H9 (cell line): ENCODE measurements around the gene OXCT1. TPM values are rescaled to one million over a fixed set of nuclear protein-coding genes. Genes with fewer than 3 reads are reported as not detected.

ENCODE experiments used
- DNase-seq: peaks from one replicate; pipeline ENCODE4 v3.0.0-alpha.2; 2017
- H2AFZ ChIP-seq: one replicate; pipeline ENCODE4 v1.6.1; 2013; ENCODE audit warnings: mild to moderate bottlenecking, low read length, control low read depth, moderate library complexity
- H2AK5ac ChIP-seq: 2 replicates; pipeline ENCODE4 v1.6.1; 2013; ENCODE audit warnings: low read length, control low read depth, mixed read lengths; ENCODE audit not compliant: insufficient read length
- H2BK120ac ChIP-seq: one replicate; pipeline ENCODE4 v1.6.1; 2013; ENCODE audit warnings: low read depth, mild to moderate bottlenecking, low read length, control low read depth, inconsistent platforms; ENCODE audit not compliant: poor library complexity, severe bottlenecking
- H2BK12ac ChIP-seq: 2 replicates; pipeline ENCODE4 v1.6.1; 2013; ENCODE audit warnings: low read length, control low read depth, mixed read lengths, low read depth; ENCODE audit not compliant: insufficient read length
- H2BK15ac ChIP-seq: 2 replicates; pipeline ENCODE4 v1.6.1; 2013; ENCODE audit warnings: low read depth, low read length, control low read depth
- H2BK20ac ChIP-seq: one replicate; pipeline ENCODE4 v1.6.1; 2013; ENCODE audit warnings: low read depth, mild to moderate bottlenecking, low read length, control low read depth, inconsistent platforms; ENCODE audit not compliant: poor library complexity, severe bottlenecking
- H2BK5ac ChIP-seq: 2 replicates; pipeline ENCODE4 v1.6.1; 2013; ENCODE audit warnings: low read length, control low read depth, mixed read lengths; ENCODE audit not compliant: insufficient read length
- H3K14ac ChIP-seq: 2 replicates; pipeline ENCODE4 v1.6.1; 2013; ENCODE audit warnings: low read length, control low read depth; ENCODE audit not compliant: insufficient read depth
- H3K18ac ChIP-seq: 2 replicates; pipeline ENCODE4 v1.6.1; 2013; ENCODE audit warnings: low read depth, mild to moderate bottlenecking, mixed read lengths, low read length, control low read depth; ENCODE audit not compliant: insufficient read length
- H3K23ac ChIP-seq: 2 replicates; pipeline ENCODE4 v1.6.1; 2013; ENCODE audit warnings: low read length, control low read depth, mixed read lengths, low read depth; ENCODE audit not compliant: insufficient read length
- H3K23me2 ChIP-seq: 2 replicates; pipeline ENCODE4 v1.6.1; 2013; ENCODE audit warnings: low read depth, mild to moderate bottlenecking, mixed read lengths, low read length, control low read depth; ENCODE audit not compliant: insufficient read length, poor library complexity, severe bottlenecking
- H3K27ac ChIP-seq: 2 replicates; pipeline ENCODE4 v1.5.1; 2013; ENCODE audit warnings: low read length, control low read depth, mixed read lengths, low read depth; ENCODE audit not compliant: insufficient read length
- H3K27me3 ChIP-seq: 2 replicates; pipeline ENCODE4 v1.6.1; 2013; ENCODE audit warnings: low read length, control low read depth, inconsistent platforms; ENCODE audit not compliant: insufficient read depth
- H3K4ac ChIP-seq: 2 replicates; pipeline ENCODE4 v1.6.1; 2013; ENCODE audit warnings: low read depth, mild to moderate bottlenecking, control low read depth, inconsistent platforms, low read length, moderate library complexity
- H3K4me1 ChIP-seq: 2 replicates; pipeline ENCODE4 v1.6.1; 2013; ENCODE audit warnings: low read length, control low read depth, inconsistent platforms; ENCODE audit not compliant: insufficient read depth
- H3K4me2 ChIP-seq: 2 replicates; pipeline ENCODE4 v1.6.1; 2013; ENCODE audit warnings: low read length, control low read depth, mixed read lengths; ENCODE audit not compliant: insufficient read length, insufficient read depth
- H3K56ac ChIP-seq: 2 replicates; pipeline ENCODE4 v1.6.1; 2013; ENCODE audit warnings: low read depth, mild to moderate bottlenecking, mixed read lengths, low read length, control low read depth; ENCODE audit not compliant: insufficient read length
- H3K79me1 ChIP-seq: 2 replicates; pipeline ENCODE4 v1.6.1; 2013; ENCODE audit warnings: low read depth, mild to moderate bottlenecking, moderate library complexity, low read length, control low read depth, inconsistent platforms; ENCODE audit not compliant: insufficient read depth, poor library complexity, severe bottlenecking
- H3K79me2 ChIP-seq: 2 replicates; pipeline ENCODE4 v1.6.1; 2013; ENCODE audit warnings: low read length, control low read depth, inconsistent platforms; ENCODE audit not compliant: insufficient read depth
- H3K9ac ChIP-seq: 2 replicates; pipeline ENCODE4 v1.6.1; 2013; ENCODE audit warnings: low read length, control low read depth, mixed read lengths; ENCODE audit not compliant: insufficient read length; ENCODE audit errors: extremely low read depth
- H3K9me3 ChIP-seq: one replicate; pipeline ENCODE4 v1.6.1; 2013; ENCODE audit warnings: low read depth, low read length, inconsistent platforms; ENCODE audit not compliant: control insufficient read depth
- H3T11ph ChIP-seq: one replicate; pipeline ENCODE4 v1.6.1; 2013; ENCODE audit warnings: mild to moderate bottlenecking, low read length, control low read depth, inconsistent platforms
- H4K20me1 ChIP-seq: one replicate; pipeline ENCODE4 v1.6.1; 2013; ENCODE audit not compliant: control insufficient read depth, insufficient read length, insufficient read depth
- H4K5ac ChIP-seq: 2 replicates; pipeline ENCODE4 v1.6.1; 2013; ENCODE audit warnings: low read depth, mild to moderate bottlenecking, mixed read lengths, low read length, control low read depth; ENCODE audit not compliant: insufficient read length
- H4K8ac ChIP-seq: replicated peaks from 2 replicates; pipeline ENCODE4 v1.6.1; 2013; ENCODE audit warnings: low read length, control low read depth, mixed read lengths, low read depth; ENCODE audit not compliant: insufficient read length
- H4K91ac ChIP-seq: 2 replicates; pipeline ENCODE4 v1.6.1; 2013; ENCODE audit warnings: low read depth, mild to moderate bottlenecking, moderate library complexity, mixed read lengths, low read length, control low read depth; ENCODE audit not compliant: insufficient read length
- H3K27ac Mint-ChIP-seq, 3 experiments: 2 replicates in 2 of 3; 3 replicates in 1 of 3; pipeline ENCODE4 v1.8.0; 2020 to 2021; ENCODE audit warnings: mixed read lengths in 3 of 3, mild to moderate bottlenecking in 1 of 3, moderate library complexity in 1 of 3
- H3K27me3 Mint-ChIP-seq: 2 replicates; pipeline ENCODE4 v1.8.0; 2021; ENCODE audit warnings: low read depth, mild to moderate bottlenecking, moderate library complexity, mixed read lengths
- H3K36me3 Mint-ChIP-seq, 3 experiments: 2 replicates in 2 of 3; 3 replicates in 1 of 3; pipeline ENCODE4 v1.8.0; 2020 to 2021; ENCODE audit warnings: low read depth in 3 of 3, mixed read lengths in 3 of 3; ENCODE audit not compliant: insufficient read depth in 1 of 3
- H3K4me1 Mint-ChIP-seq, 2 experiments: 2 replicates each; pipeline ENCODE4 v1.8.0; 2020; ENCODE audit warnings: mixed read lengths in 2 of 2
- H3K4me3 Mint-ChIP-seq, 2 experiments: 2 replicates in 1 of 2; 3 replicates in 1 of 2; pipeline ENCODE4 v1.8.0; 2020 to 2021; ENCODE audit warnings: mild to moderate bottlenecking in 2 of 2, mixed read lengths in 2 of 2, moderate library complexity in 1 of 2
- H3K9me3 Mint-ChIP-seq, 2 experiments: 2 replicates in 1 of 2; 3 replicates in 1 of 2; pipeline ENCODE4 v1.8.0; 2020; ENCODE audit warnings: mild to moderate bottlenecking in 2 of 2, mixed read lengths in 2 of 2, moderate library complexity in 1 of 2
- CTCF ChIP-seq: fragments of 200-600 bp; sonication (generic); conservative IDR thresholded peaks from 3 replicates; pipeline ENCODE4 v1.8.0; 2021; ENCODE audit warnings: antibody characterized with exemption, mild to moderate bottlenecking
- total RNA-seq: library from RNA; stranded (reverse); gene quantifications from 2 replicates; pipeline ENCODE4 v1.2.1, GENCODE V29; 2021

Gene OXCT1
- total RNA-seq, 1 experiment from 2014 or later, result 25.6 TPM

DNA sequence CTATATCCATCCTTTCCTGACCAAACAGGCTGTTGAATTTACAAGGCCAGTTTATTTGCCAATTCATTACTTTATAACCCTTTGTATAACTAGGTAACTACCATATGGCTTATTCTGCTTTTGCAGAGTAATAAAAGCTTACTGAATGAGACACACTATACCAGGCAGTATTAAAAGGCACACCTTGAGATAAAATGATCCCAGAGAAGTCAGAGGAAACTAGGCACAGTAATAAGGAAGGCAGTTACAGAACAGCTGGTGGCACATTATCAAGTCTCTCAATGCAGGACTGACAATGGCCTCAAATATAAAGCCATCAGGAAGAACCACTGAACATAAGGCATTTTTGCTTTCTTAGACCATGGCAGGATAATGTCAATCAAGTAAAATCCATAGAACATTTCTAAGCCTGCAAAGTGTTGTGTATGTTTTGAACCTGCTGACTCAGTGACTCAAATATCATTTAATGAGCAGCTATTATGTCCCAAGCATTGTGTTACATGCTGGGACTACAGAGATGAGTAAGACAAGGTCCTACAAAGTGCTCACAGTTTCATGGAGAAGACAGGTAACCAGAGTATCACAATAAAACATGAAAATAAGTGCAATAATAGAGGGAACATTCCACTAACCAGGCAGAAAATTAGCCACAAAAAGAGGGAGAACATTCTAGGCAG lies 52.5 kb downstream of the OXCT1 start:
- no peak overlapping the region for H3K4me2 ChIP-seq
- H3K27ac Mint-ChIP-seq, result no peak overlapping the region
- H2BK12ac ChIP-seq, result no peak overlapping the region
- H3K27ac ChIP-seq, result no peak overlapping the region
- H3K36me3 Mint-ChIP-seq, result no peaks in the 10 kb centered on the region; a peak in 1 of 7 replicates
- no peak overlapping the region for H3K4me3 Mint-ChIP-seq
- H3K9me3 ChIP-seq, result no peaks in the 10 kb centered on the region
- no peak overlapping the region for H2BK120ac ChIP-seq
- H4K8ac ChIP-seq, result no peak overlapping the region
- no peak for TF ChIP-seq CTCF
- H3K9me3 Mint-ChIP-seq, result no peaks in the 10 kb centered on the region
- no peak overlapping the region for H2AFZ ChIP-seq
- H2AK5ac ChIP-seq, result no peak overlapping the region
- H2BK15ac ChIP-seq, result no peak overlapping the region
- 0 out of 2 replicates have a peak, but pooled peaks cover 2% of the 10 kb centered on the region for H3K79me2 ChIP-seq
- H3K56ac ChIP-seq, result no peak overlapping the region
- H3K4me1 ChIP-seq, result no peaks in the 10 kb centered on the region
- no peak for DNase-seq
- no peaks in the 10 kb centered on the region for H3K23me2 ChIP-seq
- no peaks in the 10 kb centered on the region for H3K27me3 ChIP-seq
- no peak overlapping the region for H3K18ac ChIP-seq
- H2BK5ac ChIP-seq, result no peak overlapping the region
- H4K20me1 ChIP-seq, result no peaks in the 10 kb centered on the region
- H3K4ac ChIP-seq, result no peak overlapping the region
- no peak overlapping the region for H2BK20ac ChIP-seq
- no peak overlapping the region for H3K14ac ChIP-seq
- no peaks in the 10 kb centered on the region for H3K79me1 ChIP-seq
- H3K4me1 Mint-ChIP-seq, result peaks cover 0 to 3% of the 10 kb centered on the region in 2 experiments; a peak in 1 of 4 replicates
- no peak overlapping the region for H3K23ac ChIP-seq
- no peak overlapping the region for H3T11ph ChIP-seq
- H3K27me3 Mint-ChIP-seq, result no peaks in the 10 kb centered on the region; the same call in 1 of the 2 replicates
- no peak overlapping the region for H3K9ac ChIP-seq
- H4K91ac ChIP-seq, result no peak overlapping the region
- H4K5ac ChIP-seq, result no peak overlapping the region
